ENCODE measurements around the gene SLC25A43. TPM values are rescaled to one million over a fixed set of nuclear protein-coding genes. Genes with fewer than 3 reads are reported as not detected.

The SLC25A43 gene
- total and polyA plus RNA-seq, 9 of the 15 experiments (the other 6 are each of a cell fraction or from before 2014, with no cell fraction given): 1.3 to 8.4 (median 4.0) TPM

GRCh38 chrX:119482481-119483480 is 83.6 kb downstream of the SLC25A43 start:
- Histone ChIP-seq H4K20me1 (replicated peaks; ENCODE audit: control insufficient read depth, insufficient read depth, low read length) (no peaks in the 10 kb centered on the region), H3K9me1 (ENCODE audit: control insufficient read depth, insufficient read depth, low read length) (no peaks in the 10 kb centered on the region), H3K27me3 (ENCODE audit: control insufficient read depth in 2 of 2, insufficient read depth in 2 of 2, low read length in 2 of 2) (no peaks in the 10 kb centered on the region), H3K9me3 (replicated peaks; ENCODE audit: control insufficient read depth, insufficient read depth, low read depth, low read length) (no peaks in the 10 kb centered on the region), H3K9ac (ENCODE audit: insufficient read depth in 1 of 2, low read depth in 2 of 2, low read length in 2 of 2) (peak overlapping the region; percentile 43 to 86), H3K4me3 (peak overlapping the region; percentile 8; the same call in 1 of the 2 replicates), H3K79me2 (ENCODE audit: control insufficient read depth, insufficient read depth, low read length) (no peaks in the 10 kb centered on the region), H2AFZ (ENCODE audit: low read depth, low read length) (peak overlapping the region; percentile 85), H3K4me2 (ENCODE audit: insufficient read depth, low read length) (peak overlapping the region; percentile 72), H3K4me1 (replicated peaks in 1 of 2; ENCODE audit: control insufficient read depth in 2 of 2, insufficient read depth in 2 of 2, low read length in 2 of 2) (peaks cover 6 to 8% of the 10 kb centered on the region in 2 experiments; a peak in 3 of 5 replicates), H3K27ac (ENCODE audit: extremely low read depth, low read depth, low read length) (no peak overlapping the region; the same call in 2 of the 3 replicates), H3K36me3 (ENCODE audit: control insufficient read depth, insufficient read depth, low read length) (no peaks in the 10 kb centered on the region)
- peak; percentile 70 to 76 (median 71) for DNase-seq (ENCODE audit: extremely low read depth in 1 of 4, low spot score in 3 of 4)
- ChIA-PET POLR2A (interaction anchor here (0.7 to 2.2 kb wide), 4 partner anchors 9 to 150 kb away, joined by 3 to 9 read pairs (median 4); no protein-coding TSS in a partner anchor), CTCF (ENCODE audit: low intra/inter-chr PET ratio) (interaction anchor here (1.0 kb wide), 1 partner anchor 14 kb away, joined by 4 read pairs; no protein-coding TSS in a partner anchor)
- intact Hi-C loops (cut with micrococcal nuclease): no loop called here
- in situ Hi-C loops (cut with MboI): no loop called here
- ATAC-seq: peak; percentile 94
- peak; percentile 72 for FAIRE-seq
- BruUV-seq (replicated peaks): no TSS peak
- WGBS (ENCODE audit: insufficient coverage, low coverage, missing lambda C conversion rate): 9% methylated on average over 15 of the region's 48 CpGs
- TF ChIP-seq, protein P1, sequence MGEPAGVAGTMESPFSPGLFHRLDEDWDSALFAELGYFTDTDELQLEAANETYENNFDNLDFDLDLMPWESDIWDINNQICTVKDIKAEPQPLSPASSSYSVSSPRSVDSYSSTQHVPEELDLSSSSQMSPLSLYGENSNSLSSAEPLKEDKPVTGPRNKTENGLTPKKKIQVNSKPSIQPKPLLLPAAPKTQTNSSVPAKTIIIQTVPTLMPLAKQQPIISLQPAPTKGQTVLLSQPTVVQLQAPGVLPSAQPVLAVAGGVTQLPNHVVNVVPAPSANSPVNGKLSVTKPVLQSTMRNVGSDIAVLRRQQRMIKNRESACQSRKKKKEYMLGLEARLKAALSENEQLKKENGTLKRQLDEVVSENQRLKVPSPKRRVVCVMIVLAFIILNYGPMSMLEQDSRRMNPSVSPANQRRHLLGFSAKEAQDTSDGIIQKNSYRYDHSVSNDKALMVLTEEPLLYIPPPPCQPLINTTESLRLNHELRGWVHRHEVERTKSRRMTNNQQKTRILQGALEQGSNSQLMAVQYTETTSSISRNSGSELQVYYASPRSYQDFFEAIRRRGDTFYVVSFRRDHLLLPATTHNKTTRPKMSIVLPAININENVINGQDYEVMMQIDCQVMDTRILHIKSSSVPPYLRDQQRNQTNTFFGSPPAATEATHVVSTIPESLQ (CRISPR knock-in tag; IDR thresholded peaks at IDR 0.05): 0 out of 2 replicates have a peak, but pooled peaks have one; percentile 58
- peak; percentile 95 for TF ChIP-seq MAX (CRISPR knock-in tag; IDR thresholded peaks at IDR 0.05)
- no peak for TF ChIP-seq KLF1 (tag; IDR thresholded peaks at IDR 0.05)
- TF ChIP-seq, protein P2, sequence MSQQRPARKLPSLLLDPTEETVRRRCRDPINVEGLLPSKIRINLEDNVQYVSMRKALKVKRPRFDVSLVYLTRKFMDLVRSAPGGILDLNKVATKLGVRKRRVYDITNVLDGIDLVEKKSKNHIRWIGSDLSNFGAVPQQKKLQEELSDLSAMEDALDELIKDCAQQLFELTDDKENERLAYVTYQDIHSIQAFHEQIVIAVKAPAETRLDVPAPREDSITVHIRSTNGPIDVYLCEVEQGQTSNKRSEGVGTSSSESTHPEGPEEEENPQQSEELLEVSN (IDR thresholded peaks at IDR 0.05; ENCODE audit: borderline replicate concordance in 1 of 2, extremely low read depth in 1 of 2, insufficient read depth in 1 of 2, insufficient read length in 1 of 2, low read depth in 1 of 2, low read length in 1 of 2, poor library complexity in 1 of 2, severe bottlenecking in 1 of 2): peak; percentile 92 to 96
- TF ChIP-seq MYC (IDR thresholded peaks at IDR 0.05; ENCODE audit: low read depth, low read length): peak; percentile 96
- TF ChIP-seq MYC (CRISPR knock-in tag; IDR thresholded peaks at IDR 0.05; ENCODE audit: borderline replicate concordance, low read depth): peak; percentile 77; the same call in 1 of the 2 replicates
- TF ChIP-seq, protein P3, sequence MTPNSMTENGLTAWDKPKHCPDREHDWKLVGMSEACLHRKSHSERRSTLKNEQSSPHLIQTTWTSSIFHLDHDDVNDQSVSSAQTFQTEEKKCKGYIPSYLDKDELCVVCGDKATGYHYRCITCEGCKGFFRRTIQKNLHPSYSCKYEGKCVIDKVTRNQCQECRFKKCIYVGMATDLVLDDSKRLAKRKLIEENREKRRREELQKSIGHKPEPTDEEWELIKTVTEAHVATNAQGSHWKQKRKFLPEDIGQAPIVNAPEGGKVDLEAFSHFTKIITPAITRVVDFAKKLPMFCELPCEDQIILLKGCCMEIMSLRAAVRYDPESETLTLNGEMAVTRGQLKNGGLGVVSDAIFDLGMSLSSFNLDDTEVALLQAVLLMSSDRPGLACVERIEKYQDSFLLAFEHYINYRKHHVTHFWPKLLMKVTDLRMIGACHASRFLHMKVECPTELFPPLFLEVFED (CRISPR knock-in tag; conservative IDR thresholded peaks at IDR 0.05): no peak
- peak; percentile 30; the same call in 1 of the 2 replicates for TF ChIP-seq E2F3 (CRISPR knock-in tag; IDR thresholded peaks at IDR 0.05)
- 0 out of 2 replicates have a peak, but pooled peaks have one; percentile 22 for TF ChIP-seq ZNF124 (CRISPR knock-in tag; IDR thresholded peaks at IDR 0.05)
- TF ChIP-seq PHF8 (IDR thresholded peaks at IDR 0.05; ENCODE audit: borderline replicate concordance, low read length): peak; percentile 40; the same call in 1 of the 2 replicates
- TF ChIP-seq ZNF324 (CRISPR knock-in tag; IDR thresholded peaks at IDR 0.05): no peak
- TF ChIP-seq, protein P4, sequence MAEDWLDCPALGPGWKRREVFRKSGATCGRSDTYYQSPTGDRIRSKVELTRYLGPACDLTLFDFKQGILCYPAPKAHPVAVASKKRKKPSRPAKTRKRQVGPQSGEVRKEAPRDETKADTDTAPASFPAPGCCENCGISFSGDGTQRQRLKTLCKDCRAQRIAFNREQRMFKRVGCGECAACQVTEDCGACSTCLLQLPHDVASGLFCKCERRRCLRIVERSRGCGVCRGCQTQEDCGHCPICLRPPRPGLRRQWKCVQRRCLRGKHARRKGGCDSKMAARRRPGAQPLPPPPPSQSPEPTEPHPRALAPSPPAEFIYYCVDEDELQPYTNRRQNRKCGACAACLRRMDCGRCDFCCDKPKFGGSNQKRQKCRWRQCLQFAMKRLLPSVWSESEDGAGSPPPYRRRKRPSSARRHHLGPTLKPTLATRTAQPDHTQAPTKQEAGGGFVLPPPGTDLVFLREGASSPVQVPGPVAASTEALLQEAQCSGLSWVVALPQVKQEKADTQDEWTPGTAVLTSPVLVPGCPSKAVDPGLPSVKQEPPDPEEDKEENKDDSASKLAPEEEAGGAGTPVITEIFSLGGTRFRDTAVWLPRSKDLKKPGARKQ (CRISPR knock-in tag; IDR thresholded peaks at IDR 0.05): peak; percentile 86
